DOHH2 (cell line): ENCODE measurements around the gene NEDD4L.

Experiments used
- CTCF ChIP-seq: fragments of 200-600 bp; sonication (generic); IDR thresholded peaks from one replicate; pipeline ENCODE4 v1.5.1; 2014; ENCODE audit warnings: antibody characterized with exemption, mild to moderate bottlenecking, low read depth, low read length; ENCODE audit not compliant: poor library complexity, severe bottlenecking
- EZH2phosphoT487 ChIP-seq: fragments of 200-600 bp; sonication (generic); IDR thresholded peaks from 2 replicates; pipeline ENCODE4 v1.6.1; 2017; ENCODE audit warnings: borderline replicate concordance, mild to moderate bottlenecking, antibody characterized with exemption, low read length, moderate library complexity, mixed read lengths

GRCh38 chr18:58362027-58362575, 318.1 kb downstream of the NEDD4L start:
- TF ChIP-seq CTCF: no peak
- no peak for TF ChIP-seq EZH2phosphoT487
